Activated naive CD4-positive, alpha-beta T cell treated with anti-CD3 and anti-CD28 coated beads, Interleukin-2, amount 50 U/mL, for 24 hours (primary cell): Measurements from ENCODE around the gene ARL6IP5.

Experiments used
- H3K27ac Mint-ChIP-seq: one replicate; pipeline ENCODE4 v1.8.0; 2021; ENCODE audit warnings: mild to moderate bottlenecking, mixed read lengths
- H3K27me3 Mint-ChIP-seq: one replicate; pipeline ENCODE4 v1.8.0; 2021; ENCODE audit warnings: mixed read lengths
- H3K36me3 Mint-ChIP-seq: one replicate; pipeline ENCODE4 v1.8.0; 2021; ENCODE audit warnings: mixed read lengths
- H3K4me1 Mint-ChIP-seq: one replicate; pipeline ENCODE4 v1.8.0; 2021; ENCODE audit warnings: mixed read lengths
- H3K4me3 Mint-ChIP-seq: one replicate; pipeline ENCODE4 v1.8.0; 2021; ENCODE audit warnings: mild to moderate bottlenecking, mixed read lengths
- H3K9me3 Mint-ChIP-seq: one replicate; pipeline ENCODE4 v1.8.0; 2021; ENCODE audit warnings: mixed read lengths

The ARL6IP5 gene

GRCh38 chr3:69120879-69121464, 36.2 kb downstream of the ARL6IP5 start:
- Mint-ChIP-seq H3K4me3 (no peak overlapping the region), H3K27ac (no peak overlapping the region), H3K36me3 (no peaks in the 10 kb centered on the region), H3K27me3 (no peaks in the 10 kb centered on the region), H3K9me3 (no peaks in the 10 kb centered on the region), H3K4me1 (no peaks in the 10 kb centered on the region)

GRCh38 chr3:69121513-69121912, 36.8 kb downstream of the ARL6IP5 start:
- H3K4me3 Mint-ChIP-seq: no peak overlapping the region
- H3K4me1 Mint-ChIP-seq: no peaks in the 10 kb centered on the region
- no peaks in the 10 kb centered on the region for H3K36me3 Mint-ChIP-seq
- no peaks in the 10 kb centered on the region for H3K9me3 Mint-ChIP-seq
- no peaks in the 10 kb centered on the region for H3K27me3 Mint-ChIP-seq
- no peak overlapping the region for H3K27ac Mint-ChIP-seq

DNA sequence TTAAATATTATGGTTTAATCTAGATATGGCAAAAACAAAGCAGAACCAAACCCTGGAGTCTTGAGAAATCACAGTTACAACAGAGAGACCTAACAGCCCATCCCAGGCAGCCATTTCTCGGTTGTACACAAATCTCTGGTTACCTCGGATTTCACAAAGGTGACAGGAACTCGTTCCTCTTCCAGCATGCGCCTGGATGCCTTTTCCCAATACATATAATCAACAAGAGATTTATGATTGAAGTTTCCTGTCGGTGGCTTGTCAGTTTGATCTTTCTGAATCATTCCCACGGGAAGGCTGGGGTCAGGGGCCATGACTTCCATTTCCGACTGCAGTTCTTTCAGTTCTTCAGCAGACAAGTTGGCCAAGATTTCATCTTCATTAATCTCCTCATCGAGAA, 37.2 kb downstream of the ARL6IP5 start:
- Mint-ChIP-seq H3K9me3 (no peaks in the 10 kb centered on the region), H3K36me3 (no peaks in the 10 kb centered on the region), H3K4me1 (no peaks in the 10 kb centered on the region), H3K4me3 (no peak overlapping the region), H3K27me3 (no peaks in the 10 kb centered on the region), H3K27ac (no peak overlapping the region)

DNA sequence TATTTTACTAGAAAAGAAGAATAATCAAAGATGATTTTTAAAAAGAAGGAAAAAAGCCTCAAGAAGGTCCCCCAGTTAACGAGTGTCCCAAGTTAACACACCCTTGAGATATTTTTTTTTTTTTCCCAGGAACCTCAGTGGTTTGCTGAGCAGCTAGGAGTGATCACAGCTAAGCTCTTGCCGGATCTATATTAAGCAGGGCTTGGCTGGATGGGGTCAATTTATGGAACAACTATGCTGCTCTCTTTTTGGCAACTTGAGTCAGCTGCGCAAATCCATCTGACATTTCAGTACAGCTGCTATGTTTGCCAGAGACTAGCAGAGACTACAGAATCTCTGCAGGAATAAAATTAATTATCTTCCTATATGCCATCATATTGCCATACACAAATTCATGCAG, 37.7 kb downstream of the ARL6IP5 start, which contains the start of gene LMOD3:
Gene LMOD3, minus strand, starts transcription at position 193 of the 400 bp plus-strand sequence. CDS start 209 bp downstream, outside the sequence.
- no peaks in the 10 kb centered on the region for H3K9me3 Mint-ChIP-seq
- no peak within 1 kb of the TSS for H3K4me3 Mint-ChIP-seq
- H3K4me1 Mint-ChIP-seq: no peaks in the 10 kb centered on the region
- H3K27me3 Mint-ChIP-seq: no peaks in the 10 kb centered on the region
- H3K36me3 Mint-ChIP-seq: no peaks in the 10 kb centered on the region
- H3K27ac Mint-ChIP-seq: no peak within 1 kb of the TSS

GRCh38 chr3:69126216-69126615, 41.5 kb downstream of the ARL6IP5 start:
- Mint-ChIP-seq H3K27ac (no peak overlapping the region), H3K9me3 (no peaks in the 10 kb centered on the region)

GRCh38 chr3:69126999-69127398, 42.3 kb downstream of the ARL6IP5 start:
- Mint-ChIP-seq H3K36me3 (no peaks in the 10 kb centered on the region), H3K4me1 (no peaks in the 10 kb centered on the region), H3K4me3 (no peak overlapping the region), H3K9me3 (no peaks in the 10 kb centered on the region), H3K27me3 (no peaks in the 10 kb centered on the region), H3K27ac (no peak overlapping the region)

More at GRCh38 chr3:69126216-69126615, 41.5 kb downstream of the ARL6IP5 start:
- Mint-ChIP-seq H3K4me1 (no peaks in the 10 kb centered on the region), H3K27me3 (no peaks in the 10 kb centered on the region), H3K4me3 (no peak overlapping the region), H3K36me3 (no peaks in the 10 kb centered on the region)

GRCh38 chr3:69128509-69128908, 43.8 kb downstream of the ARL6IP5 start:
- H3K27me3 Mint-ChIP-seq: no peaks in the 10 kb centered on the region

GRCh38 chr3:69129531-69129930, 44.8 kb downstream of the ARL6IP5 start:
- no peaks in the 10 kb centered on the region for H3K9me3 Mint-ChIP-seq
- H3K4me1 Mint-ChIP-seq: no peaks in the 10 kb centered on the region
- H3K4me3 Mint-ChIP-seq: no peak overlapping the region
- H3K27ac Mint-ChIP-seq: no peak overlapping the region
- no peaks in the 10 kb centered on the region for H3K27me3 Mint-ChIP-seq
- no peaks in the 10 kb centered on the region for H3K36me3 Mint-ChIP-seq

More at GRCh38 chr3:69128509-69128908, 43.8 kb downstream of the ARL6IP5 start:
- H3K4me3 Mint-ChIP-seq: no peak overlapping the region
- no peaks in the 10 kb centered on the region for H3K36me3 Mint-ChIP-seq
- no peaks in the 10 kb centered on the region for H3K4me1 Mint-ChIP-seq
- no peak overlapping the region for H3K27ac Mint-ChIP-seq
- H3K9me3 Mint-ChIP-seq: no peaks in the 10 kb centered on the region

- no peak overlapping the region for H3K4me3 Mint-ChIP-seq
- H3K27ac Mint-ChIP-seq: no peak overlapping the region
- H3K27me3 Mint-ChIP-seq: no peaks in the 10 kb centered on the region
- no peaks in the 10 kb centered on the region for H3K36me3 Mint-ChIP-seq
- no peaks in the 10 kb centered on the region for H3K4me1 Mint-ChIP-seq
- no peaks in the 10 kb centered on the region for H3K9me3 Mint-ChIP-seq
These were observed 46.0 kb downstream of the ARL6IP5 start for GRCh38 chr3:69130689-69131088.

DNA sequence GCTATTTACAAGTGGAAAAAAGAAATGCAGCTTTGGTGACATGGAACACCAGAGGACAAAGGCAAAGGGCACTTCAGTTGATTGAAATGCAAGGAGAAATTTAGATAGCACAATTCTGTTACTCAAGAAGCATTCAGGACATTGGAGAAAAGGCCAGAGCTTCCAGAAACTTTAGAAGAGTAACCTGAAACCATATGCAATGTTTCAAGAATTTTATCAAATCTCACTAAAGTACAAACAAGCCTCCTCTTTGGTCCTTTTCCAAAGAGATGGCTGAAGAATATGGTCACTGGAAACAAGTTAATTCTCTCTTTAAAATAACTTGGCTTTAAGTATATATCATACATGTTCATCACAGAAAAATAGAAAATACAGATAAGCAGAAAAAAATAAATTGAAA, 52.3 kb downstream of the ARL6IP5 start:
- Mint-ChIP-seq H3K4me3 (no peak overlapping the region), H3K9me3 (no peaks in the 10 kb centered on the region), H3K36me3 (no peaks in the 10 kb centered on the region), H3K27ac (no peak overlapping the region), H3K4me1 (no peaks in the 10 kb centered on the region), H3K27me3 (peaks cover 3% of the 10 kb centered on the region)

GRCh38 chr3:69137412-69137811, 52.7 kb downstream of the ARL6IP5 start:
- Mint-ChIP-seq H3K36me3 (no peaks in the 10 kb centered on the region), H3K4me1 (no peaks in the 10 kb centered on the region), H3K9me3 (no peaks in the 10 kb centered on the region), H3K27me3 (peaks cover 3% of the 10 kb centered on the region), H3K27ac (no peak overlapping the region), H3K4me3 (no peak overlapping the region)

DNA sequence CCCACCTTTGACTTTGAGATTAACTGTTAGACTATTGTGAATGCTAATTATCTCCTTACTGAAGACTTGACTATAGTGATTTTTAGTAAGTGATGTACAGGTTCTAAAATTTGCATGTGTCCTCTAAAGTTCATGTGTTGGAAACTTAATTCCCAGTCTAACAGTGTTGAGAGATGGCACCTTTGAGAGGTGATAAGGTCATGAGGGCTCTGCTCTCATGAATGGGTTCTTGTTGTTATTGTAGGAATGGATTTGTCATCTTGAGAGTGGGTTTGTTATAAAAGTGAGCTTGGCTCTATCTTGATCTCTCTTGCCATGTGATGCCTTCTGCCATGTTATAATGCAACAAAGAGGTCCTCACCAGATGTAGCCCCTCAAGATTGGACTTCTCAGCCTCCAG, 56.6 kb downstream of the ARL6IP5 start:
- Mint-ChIP-seq H3K27me3 (peaks cover 5% of the 10 kb centered on the region), H3K27ac (no peak overlapping the region), H3K36me3 (no peaks in the 10 kb centered on the region), H3K9me3 (no peaks in the 10 kb centered on the region), H3K4me3 (no peak overlapping the region), H3K4me1 (no peaks in the 10 kb centered on the region)

- no peaks in the 10 kb centered on the region for H3K36me3 Mint-ChIP-seq
- H3K27ac Mint-ChIP-seq: no peak overlapping the region
- H3K9me3 Mint-ChIP-seq: no peaks in the 10 kb centered on the region
- H3K27me3 Mint-ChIP-seq: peaks cover 5% of the 10 kb centered on the region
- H3K4me3 Mint-ChIP-seq: no peak overlapping the region
- H3K4me1 Mint-ChIP-seq: no peaks in the 10 kb centered on the region
These were observed 57.4 kb downstream of the ARL6IP5 start for GRCh38 chr3:69142090-69142489.

- no peaks in the 10 kb centered on the region for H3K9me3 Mint-ChIP-seq
These were observed 58.2 kb downstream of the ARL6IP5 start for GRCh38 chr3:69142797-69143454.

GRCh38 chr3:69143612-69144011, 58.9 kb downstream of the ARL6IP5 start:
- no peaks in the 10 kb centered on the region for H3K36me3 Mint-ChIP-seq
- H3K9me3 Mint-ChIP-seq: no peaks in the 10 kb centered on the region
- H3K27me3 Mint-ChIP-seq: peaks cover 5% of the 10 kb centered on the region
- H3K4me1 Mint-ChIP-seq: no peaks in the 10 kb centered on the region
- no peak overlapping the region for H3K27ac Mint-ChIP-seq
- no peak overlapping the region for H3K4me3 Mint-ChIP-seq

More at GRCh38 chr3:69142797-69143454, 58.2 kb downstream of the ARL6IP5 start:
- no peak overlapping the region for H3K4me3 Mint-ChIP-seq
- H3K27me3 Mint-ChIP-seq: peaks cover 5% of the 10 kb centered on the region
- no peaks in the 10 kb centered on the region for H3K36me3 Mint-ChIP-seq
- no peak overlapping the region for H3K27ac Mint-ChIP-seq
- no peaks in the 10 kb centered on the region for H3K4me1 Mint-ChIP-seq

- Mint-ChIP-seq H3K4me1 (no peaks in the 10 kb centered on the region), H3K36me3 (no peaks in the 10 kb centered on the region), H3K27me3 (peaks cover 1% of the 10 kb centered on the region), H3K9me3 (no peaks in the 10 kb centered on the region), H3K4me3 (no peak overlapping the region), H3K27ac (no peak overlapping the region)
These were observed 60.0 kb downstream of the ARL6IP5 start for GRCh38 chr3:69144631-69145245.
